SKM-1 (cell line): Measurements from ENCODE around the gene RAD18.

Experiments
- DNase-seq: peaks from one replicate; lab custom pipeline; 2025; ENCODE audit not compliant: unreplicated experiment; lab: John Stamatoyannopoulos, UW

RAD18 gene

DNA sequence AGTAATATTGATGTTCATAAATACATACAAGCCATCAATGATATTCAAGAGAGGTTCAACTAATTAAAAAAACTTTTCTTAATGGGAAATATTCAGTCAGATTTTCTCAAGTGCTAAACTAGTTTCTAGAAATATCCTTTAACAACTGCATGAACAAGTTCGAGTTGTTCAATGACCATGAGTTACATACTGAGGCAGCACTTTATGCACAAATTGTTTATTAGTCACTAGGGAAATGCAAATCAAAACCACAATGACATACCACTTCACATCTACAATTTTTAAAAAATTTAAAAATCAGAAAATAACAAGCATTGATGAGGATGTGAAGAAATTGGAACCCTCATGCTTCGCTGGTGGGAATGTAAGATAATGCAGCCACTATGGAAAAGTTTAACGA is 62.4 kb downstream of the RAD18 start:
- no peak for DNase-seq

- no peak for DNase-seq
Measured at GRCh38 chr3:8899876-8900460, 63.3 kb downstream of the RAD18 start.

- no peak for DNase-seq
Measured at GRCh38 chr3:8895829-8896228, 67.4 kb downstream of the RAD18 start.

DNA sequence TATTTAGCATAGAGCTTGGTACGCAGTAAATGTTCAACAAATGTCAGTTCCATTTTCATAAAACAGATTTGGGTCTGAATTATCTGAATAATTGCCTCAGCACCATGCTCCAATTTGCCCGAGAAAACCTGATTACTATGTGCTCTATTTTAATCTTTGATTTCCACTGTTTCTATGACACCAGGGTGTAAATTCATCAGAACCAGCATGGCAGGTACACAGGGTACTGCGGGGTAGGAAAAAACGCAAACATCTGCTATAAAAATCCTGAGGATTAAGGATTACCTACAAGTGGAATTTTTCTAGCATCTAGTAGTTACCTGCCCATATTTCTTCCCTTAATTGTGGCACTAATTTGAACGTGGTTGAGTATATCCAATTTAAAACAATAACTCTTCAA is 70.3 kb downstream of the RAD18 start:
- no peak for DNase-seq

GRCh38 chr3:8891774-8892173 is 71.5 kb downstream of the RAD18 start:
- DNase-seq: no peak

DNA sequence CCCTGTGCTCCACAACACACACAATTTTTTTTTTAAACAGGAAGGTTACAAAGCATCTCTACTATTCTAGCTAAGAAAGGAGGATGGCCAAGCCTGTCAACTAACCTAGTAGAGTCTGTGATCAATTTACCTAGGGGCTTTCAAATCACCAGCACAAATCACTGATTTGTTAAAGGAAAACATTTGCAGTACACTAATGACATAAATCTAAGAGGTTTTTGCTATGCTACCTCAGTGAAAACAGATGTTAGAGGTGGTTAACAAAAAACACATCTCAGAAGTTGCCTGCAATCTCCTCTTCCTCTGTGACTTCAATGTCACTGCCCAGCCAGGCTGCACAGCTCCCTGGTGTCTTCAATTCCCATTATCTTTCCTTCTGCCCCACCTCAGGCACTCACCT is 72.0 kb downstream of the RAD18 start:
- no peak for DNase-seq

- no peak for DNase-seq
Measured at GRCh38 chr3:8888301-8888915, 74.9 kb downstream of the RAD18 start.

DNA sequence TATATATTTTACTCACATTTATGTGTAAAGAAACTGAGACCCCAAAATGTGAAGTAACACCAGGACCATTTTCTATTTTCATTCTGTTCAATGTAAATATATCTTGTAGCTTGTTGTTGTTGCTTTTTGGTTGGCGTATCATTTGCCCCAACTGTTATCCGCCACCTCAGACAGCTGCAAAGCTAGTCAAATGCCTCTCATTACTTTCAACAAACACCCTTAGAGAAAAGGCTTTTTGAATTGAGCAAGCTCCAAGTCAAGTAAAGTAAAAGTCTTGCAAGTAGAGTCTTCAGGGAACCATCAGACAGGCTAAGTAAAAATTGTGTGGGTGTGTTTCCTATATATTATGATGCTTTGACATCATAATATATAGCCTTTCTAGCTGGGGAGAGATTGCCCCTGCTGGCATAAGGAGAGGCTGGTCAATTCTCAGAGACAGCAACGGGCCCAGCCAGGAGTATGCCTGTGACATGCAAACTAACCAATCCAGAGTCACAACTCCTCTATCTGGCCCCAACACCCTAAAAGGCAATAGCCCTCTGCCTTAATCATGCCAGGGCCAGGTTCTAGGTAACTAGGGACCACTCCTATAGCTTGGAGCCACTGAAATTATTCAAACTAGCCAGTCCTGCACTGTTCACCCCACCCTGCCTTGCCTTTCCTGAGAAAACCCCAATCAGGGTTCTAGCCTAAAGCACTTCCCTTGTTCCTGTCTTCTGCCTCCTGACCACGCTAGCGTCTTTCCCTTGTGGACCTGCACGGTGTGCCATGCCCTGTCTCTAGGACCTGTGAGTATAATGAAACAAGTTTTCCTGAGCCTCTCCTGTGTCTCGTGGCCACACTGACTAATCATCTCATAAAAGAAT is 75.6 kb downstream of the RAD18 start:
- no peak for DNase-seq

- DNase-seq: no peak
Measured at GRCh38 chr3:8886546-8886945, 76.7 kb downstream of the RAD18 start.

GRCh38 chr3:8885536-8886316 is 77.5 kb downstream of the RAD18 start:
- no peak for DNase-seq

- no peak for DNase-seq
Measured at GRCh38 chr3:8884630-8885290, 78.5 kb downstream of the RAD18 start.

GRCh38 chr3:8882642-8883041 is 80.6 kb downstream of the RAD18 start:
- DNase-seq: no peak

DNA sequence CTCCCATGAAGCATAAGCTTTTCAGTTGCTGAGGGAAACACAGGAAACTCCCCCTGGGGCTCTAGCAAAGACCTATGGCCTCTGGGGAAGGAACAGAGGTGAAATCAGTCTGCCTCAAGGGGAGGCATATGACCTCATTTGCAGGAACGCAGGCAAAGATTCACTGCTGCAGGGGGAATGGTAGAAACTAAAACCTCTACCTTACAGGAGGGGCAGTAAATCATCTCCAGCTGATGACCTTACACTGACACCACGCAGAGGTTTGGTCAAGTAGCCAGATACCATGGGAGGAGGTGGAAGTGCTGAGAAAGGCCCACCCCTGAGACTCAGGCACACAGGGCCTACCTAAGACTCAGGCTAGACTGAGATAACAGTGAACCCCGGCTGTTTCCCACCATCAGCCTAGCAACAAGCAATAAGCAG is 81.1 kb downstream of the RAD18 start:
- DNase-seq: no peak

DNA sequence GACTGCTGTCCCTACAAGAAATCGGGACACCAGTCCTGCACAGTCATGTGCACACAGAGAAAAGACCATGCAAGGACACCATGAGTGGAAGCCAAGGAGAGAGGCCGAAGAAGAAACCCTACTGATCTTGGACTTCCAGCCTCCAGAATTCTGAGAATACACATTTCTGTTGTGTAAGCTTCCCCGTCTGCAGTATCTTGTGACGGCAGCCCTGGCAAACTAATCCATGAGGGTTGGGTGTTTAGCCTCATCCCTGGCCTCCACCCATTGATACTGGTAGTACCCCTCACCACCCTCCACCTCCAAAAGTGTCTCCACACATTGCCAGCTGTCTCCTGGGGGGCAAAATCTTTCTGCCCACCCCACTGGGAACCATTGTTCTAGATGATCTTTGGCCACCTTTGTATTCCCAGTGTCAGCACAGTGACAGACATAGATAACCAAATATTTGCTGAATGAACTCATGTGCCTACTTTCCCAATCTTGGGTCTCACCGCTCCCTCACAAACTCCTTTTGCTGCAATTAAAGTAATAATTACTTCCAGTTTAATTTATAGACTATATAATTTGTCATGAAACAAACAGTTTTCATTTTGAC is 83.8 kb downstream of the RAD18 start:
- DNase-seq: no peak

DNA sequence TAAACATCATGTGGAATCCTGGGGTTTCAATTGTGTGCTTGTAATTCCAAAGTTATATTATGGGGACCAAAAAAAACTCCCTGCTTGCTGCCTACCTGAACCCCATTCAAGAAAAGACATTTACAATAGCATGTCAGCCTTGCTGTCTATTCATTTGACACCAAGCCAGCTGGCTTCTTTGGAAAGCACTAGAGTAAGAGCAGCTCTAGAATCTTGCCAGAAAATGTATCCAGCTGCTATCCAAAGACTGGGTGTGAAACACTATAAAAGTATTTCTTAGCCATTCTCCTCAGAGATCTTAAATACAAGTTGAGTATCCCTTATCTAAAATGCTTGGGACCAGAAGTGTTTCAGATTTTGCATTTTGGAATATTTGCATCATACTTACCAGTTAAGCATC is 87.4 kb downstream of the RAD18 start:
- no peak for DNase-seq

DNA sequence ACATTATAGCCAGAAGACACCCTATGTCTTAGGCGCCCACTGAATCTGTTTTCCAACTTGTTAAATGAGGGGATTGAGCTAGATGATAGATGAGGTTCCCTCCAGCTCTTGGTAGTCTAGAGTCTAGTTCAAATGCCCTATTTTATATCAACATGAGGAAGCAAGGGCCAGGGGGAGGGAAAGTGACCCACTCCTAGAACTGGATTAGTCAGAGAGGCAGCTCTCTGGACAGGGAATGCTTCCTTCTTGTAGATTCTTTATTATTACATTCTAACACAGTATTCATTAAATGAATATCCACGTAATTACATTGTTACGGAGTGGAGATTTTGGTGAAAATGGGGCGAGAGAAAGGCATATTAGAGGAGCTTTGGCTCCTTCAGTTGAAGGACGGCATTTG is 89.5 kb downstream of the RAD18 start:
- DNase-seq: no peak

DNA sequence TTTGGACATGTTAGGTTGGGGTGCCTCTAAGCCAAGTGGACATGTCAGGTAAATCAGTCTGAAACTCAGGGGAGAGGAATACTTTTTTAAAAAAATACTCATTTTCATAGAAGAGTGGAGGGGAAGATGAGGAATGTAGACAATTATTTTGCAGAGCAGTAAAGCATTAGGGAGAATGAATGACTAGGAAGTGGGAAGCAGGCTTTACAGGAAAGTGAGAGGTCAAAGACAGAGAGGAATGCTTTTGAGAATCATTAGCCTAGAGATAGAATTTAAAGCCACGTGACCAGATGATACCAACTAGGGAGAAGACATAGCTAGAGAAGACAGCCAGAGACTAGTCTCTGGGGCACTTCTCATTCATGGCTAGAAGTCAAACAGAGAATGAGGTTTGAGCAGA is 91.0 kb downstream of the RAD18 start:
- no peak for DNase-seq

DNA sequence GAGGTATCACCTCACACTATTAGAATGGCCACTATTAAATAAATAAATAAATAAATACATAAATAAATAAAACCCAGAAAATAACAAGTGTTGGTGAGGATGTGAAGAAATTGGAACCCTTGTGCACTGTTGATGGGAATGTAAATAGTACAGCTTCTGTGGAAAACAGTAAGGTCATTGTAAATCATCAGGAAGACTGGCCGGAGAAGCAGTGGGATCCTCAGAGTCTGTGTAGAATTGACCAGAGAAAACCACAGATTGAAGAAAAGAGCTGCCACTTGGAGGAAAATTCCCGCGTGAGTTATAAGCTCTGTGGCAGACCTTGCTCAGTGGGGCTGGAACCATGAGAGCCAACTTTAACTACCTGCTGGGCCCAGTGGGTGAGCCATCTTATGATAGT is 92.0 kb downstream of the RAD18 start:
- no peak for DNase-seq

- no peak for DNase-seq
Measured at GRCh38 chr3:8870134-8870533, 93.1 kb downstream of the RAD18 start.

DNA sequence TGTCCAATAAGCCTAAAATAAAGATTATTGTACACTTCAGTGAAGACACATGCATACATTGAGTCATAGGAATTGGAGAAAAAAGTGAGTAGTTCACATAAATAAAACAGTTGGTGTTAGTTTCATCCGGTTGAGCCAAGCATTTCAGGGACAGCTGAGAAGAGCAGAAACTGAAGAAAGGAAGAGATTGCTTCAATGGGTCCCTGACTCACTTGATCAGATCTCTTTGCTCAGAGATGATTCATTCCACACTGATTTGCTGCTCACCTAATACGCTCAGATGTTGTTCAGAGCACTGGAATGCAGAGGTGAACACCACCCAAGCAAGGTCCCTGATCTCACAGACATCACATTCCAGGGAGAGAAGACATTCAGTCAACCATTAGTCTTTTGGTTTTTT is 93.7 kb downstream of the RAD18 start:
- DNase-seq: no peak

- no peak for DNase-seq
Measured at GRCh38 chr3:8868996-8869395, 94.3 kb downstream of the RAD18 start.
